ENCODE data around the gene PNPLA3. TPM values are rescaled to one million over a fixed set of nuclear protein-coding genes. Genes with fewer than 3 reads are reported as not detected.
A peak's percentile ranks its signal among the peaks of the same experiment; 100 is the strongest.

Gene PNPLA3
- total RNA-seq, 1 donor from 2014 or later: 18.3 TPM

DNA sequence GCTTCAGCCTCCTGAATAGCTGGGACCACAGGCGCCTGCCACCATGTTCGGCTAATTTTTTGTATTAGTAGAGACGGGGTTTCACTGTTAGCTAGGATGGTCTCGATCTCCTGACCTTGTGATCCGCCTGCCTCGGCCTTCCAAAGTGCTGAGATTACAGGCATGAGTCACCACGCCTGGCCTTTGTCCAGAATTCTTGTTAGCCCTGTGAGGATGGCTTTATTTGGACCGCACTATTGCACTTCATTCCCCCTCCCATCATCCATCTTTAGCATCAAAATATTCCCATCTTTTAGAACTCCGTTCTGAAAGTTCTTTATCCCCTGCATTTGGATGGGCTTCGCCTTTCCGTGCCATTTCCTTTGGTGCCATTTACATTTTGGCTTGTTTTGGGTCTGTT is 34.3 kb downstream of the PNPLA3 start:
- peak overlapping the region; percentile 13 for H3K4me3 Mint-ChIP-seq (ENCODE audit: unreplicated experiment)
- no peaks in the 10 kb centered on the region for H3K36me3 Mint-ChIP-seq (ENCODE audit: low read depth, unreplicated experiment)
- no peak for DNase-seq (ENCODE audit: low spot score)
- H3K9me3 Mint-ChIP-seq (ENCODE audit: unreplicated experiment): no peaks in the 10 kb centered on the region
- H3K27ac Mint-ChIP-seq (ENCODE audit: unreplicated experiment): peak overlapping the region; percentile 42
- TF ChIP-seq, protein P1, sequence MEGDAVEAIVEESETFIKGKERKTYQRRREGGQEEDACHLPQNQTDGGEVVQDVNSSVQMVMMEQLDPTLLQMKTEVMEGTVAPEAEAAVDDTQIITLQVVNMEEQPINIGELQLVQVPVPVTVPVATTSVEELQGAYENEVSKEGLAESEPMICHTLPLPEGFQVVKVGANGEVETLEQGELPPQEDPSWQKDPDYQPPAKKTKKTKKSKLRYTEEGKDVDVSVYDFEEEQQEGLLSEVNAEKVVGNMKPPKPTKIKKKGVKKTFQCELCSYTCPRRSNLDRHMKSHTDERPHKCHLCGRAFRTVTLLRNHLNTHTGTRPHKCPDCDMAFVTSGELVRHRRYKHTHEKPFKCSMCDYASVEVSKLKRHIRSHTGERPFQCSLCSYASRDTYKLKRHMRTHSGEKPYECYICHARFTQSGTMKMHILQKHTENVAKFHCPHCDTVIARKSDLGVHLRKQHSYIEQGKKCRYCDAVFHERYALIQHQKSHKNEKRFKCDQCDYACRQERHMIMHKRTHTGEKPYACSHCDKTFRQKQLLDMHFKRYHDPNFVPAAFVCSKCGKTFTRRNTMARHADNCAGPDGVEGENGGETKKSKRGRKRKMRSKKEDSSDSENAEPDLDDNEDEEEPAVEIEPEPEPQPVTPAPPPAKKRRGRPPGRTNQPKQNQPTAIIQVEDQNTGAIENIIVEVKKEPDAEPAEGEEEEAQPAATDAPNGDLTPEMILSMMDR (IDR thresholded peaks at IDR 0.05; ENCODE audit: unreplicated experiment): no peak
- peaks cover 10% of the 10 kb centered on the region for H3K27me3 Mint-ChIP-seq (ENCODE audit: unreplicated experiment)
- peaks cover 27% of the 10 kb centered on the region for H3K4me1 Mint-ChIP-seq (ENCODE audit: unreplicated experiment)

DNA sequence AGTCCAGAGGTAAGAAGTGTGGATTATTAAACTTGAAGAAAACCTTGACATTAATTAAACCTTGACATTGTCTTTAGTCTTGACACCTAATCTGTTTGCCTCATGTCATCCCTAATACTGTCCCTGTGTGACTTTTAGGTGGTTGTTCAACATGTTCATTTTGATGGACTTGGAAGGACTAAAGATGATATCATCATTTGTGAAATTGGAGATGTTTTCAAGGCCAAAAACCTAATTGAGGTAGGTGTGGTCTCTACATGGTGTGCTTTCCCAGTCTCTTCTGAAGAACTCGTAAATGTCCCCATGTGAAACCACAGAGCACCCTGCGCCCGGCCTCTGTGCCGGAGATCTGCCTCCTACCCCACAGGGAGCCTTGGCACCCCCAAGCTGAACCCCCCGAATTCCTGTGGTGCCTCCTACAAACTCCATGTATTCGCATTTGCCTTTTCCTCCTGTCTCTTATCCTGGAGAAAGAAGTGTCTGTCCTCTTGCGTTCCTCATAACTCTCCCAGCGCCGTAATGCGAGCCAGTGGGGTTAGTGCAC is 40.8 kb downstream of the PNPLA3 start:
- H3K4me3 Mint-ChIP-seq (ENCODE audit: unreplicated experiment): no peak overlapping the region
- H3K9me3 Mint-ChIP-seq (ENCODE audit: unreplicated experiment): no peaks in the 10 kb centered on the region
- H3K27me3 Mint-ChIP-seq (ENCODE audit: unreplicated experiment): no peaks in the 10 kb centered on the region
- H3K4me1 Mint-ChIP-seq (ENCODE audit: unreplicated experiment): peaks cover 5% of the 10 kb centered on the region
- peaks cover 35% of the 10 kb centered on the region for H3K36me3 Mint-ChIP-seq (ENCODE audit: low read depth, unreplicated experiment)
- no peak overlapping the region for H3K27ac Mint-ChIP-seq (ENCODE audit: unreplicated experiment)
- TF ChIP-seq, protein P1 (IDR thresholded peaks at IDR 0.05; ENCODE audit: unreplicated experiment): no peak
- DNase-seq (ENCODE audit: low spot score): no peak

DNA sequence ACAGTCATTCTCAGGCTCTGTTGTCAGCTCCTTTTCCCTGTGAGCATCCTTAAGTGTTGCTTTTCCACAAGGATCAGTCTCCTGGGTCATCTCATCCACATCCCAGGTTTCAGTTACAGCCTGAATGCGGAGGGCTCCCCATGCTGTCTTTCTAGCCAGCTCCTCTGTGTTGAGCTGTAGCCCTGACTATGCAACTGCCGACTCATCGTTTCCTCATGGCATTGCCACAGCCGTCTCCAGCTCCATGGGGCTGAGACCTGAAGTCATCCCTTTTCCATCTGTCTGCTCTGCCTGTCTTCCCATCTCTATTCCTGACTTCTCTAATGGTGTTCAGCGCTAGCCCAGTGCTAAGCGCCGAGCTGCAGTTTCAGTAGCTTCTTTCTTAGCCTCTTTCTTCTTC is 43.5 kb downstream of the PNPLA3 start:
- Mint-ChIP-seq H3K36me3 (ENCODE audit: low read depth, unreplicated experiment) (peaks cover 37% of the 10 kb centered on the region), H3K4me1 (ENCODE audit: unreplicated experiment) (peaks cover 5% of the 10 kb centered on the region), H3K4me3 (ENCODE audit: unreplicated experiment) (no peak overlapping the region), H3K27ac (ENCODE audit: unreplicated experiment) (no peak overlapping the region), H3K27me3 (ENCODE audit: unreplicated experiment) (no peaks in the 10 kb centered on the region), H3K9me3 (ENCODE audit: unreplicated experiment) (no peaks in the 10 kb centered on the region)
- no peak for DNase-seq (ENCODE audit: low spot score)
- TF ChIP-seq, protein P1 (IDR thresholded peaks at IDR 0.05; ENCODE audit: unreplicated experiment): no peak

DNA sequence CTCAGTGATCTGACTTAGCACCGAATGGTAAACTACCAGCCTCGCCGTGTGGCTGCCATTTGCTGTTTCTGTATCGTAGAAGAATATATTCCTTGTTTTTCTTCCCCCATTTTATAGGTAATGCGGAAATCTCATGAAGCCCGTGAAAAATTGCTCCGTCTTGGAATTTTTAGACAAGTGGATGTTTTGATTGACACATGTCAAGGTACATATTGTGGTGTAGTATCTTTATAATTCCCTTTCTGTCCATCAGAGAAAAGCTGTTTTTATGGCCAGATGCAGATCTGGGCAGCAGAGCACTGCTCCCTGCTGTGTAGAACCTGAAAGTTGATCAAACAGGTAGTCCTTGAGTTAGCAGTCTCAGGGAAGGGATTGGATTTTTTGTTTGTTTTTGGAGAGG is 45.0 kb downstream of the PNPLA3 start:
- Mint-ChIP-seq H3K4me3 (ENCODE audit: unreplicated experiment) (no peak overlapping the region), H3K36me3 (ENCODE audit: low read depth, unreplicated experiment) (peaks cover 37% of the 10 kb centered on the region), H3K4me1 (ENCODE audit: unreplicated experiment) (no peaks in the 10 kb centered on the region), H3K27ac (ENCODE audit: unreplicated experiment) (no peak overlapping the region), H3K27me3 (ENCODE audit: unreplicated experiment) (no peaks in the 10 kb centered on the region), H3K9me3 (ENCODE audit: unreplicated experiment) (no peaks in the 10 kb centered on the region)
- TF ChIP-seq, protein P1 (IDR thresholded peaks at IDR 0.05; ENCODE audit: unreplicated experiment): no peak
- no peak for DNase-seq (ENCODE audit: low spot score)

DNA sequence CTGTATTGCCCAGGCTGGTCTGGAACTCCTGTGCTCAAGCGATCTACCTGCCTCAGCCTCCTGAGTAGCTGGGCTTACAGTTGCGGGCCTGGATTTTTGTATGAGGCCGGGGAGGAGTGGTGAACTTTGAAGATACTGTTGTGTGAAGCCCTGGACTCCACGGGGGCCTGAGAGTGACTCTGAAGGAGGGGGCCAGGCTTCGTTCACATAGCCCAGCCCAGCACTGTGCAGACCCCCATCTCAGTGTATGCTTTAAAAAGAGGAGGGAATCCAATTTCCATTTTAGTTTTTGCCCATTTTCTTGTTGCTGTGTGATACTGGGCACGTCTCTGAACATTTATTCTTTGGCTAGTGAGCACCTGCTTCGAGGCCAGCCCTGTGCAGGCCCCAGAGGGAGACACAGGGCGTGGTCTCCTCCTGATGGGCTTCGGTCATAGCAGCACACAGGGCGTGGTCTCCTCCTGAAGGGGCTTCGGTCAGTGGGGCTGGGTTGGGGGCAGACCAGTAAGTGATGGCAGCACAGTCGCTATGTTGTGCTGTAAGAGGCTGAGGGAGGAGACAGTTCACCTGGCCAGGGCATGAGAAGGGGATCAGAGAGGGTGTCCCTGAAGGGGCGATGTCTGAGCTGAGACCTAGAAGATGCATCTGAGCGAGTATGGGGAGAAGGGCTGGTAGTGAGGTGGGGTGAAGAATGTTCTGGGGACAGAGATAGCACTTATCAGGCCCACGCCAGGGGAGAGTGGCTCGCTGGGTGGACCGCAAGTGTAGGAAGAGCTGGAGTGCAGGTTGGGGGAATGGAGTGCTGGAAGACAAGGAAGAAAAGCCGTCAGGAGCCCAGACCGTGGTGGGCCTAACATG is 45.6 kb downstream of the PNPLA3 start:
- H3K9me3 Mint-ChIP-seq (ENCODE audit: unreplicated experiment): no peaks in the 10 kb centered on the region
- no peak overlapping the region for H3K4me3 Mint-ChIP-seq (ENCODE audit: unreplicated experiment)
- H3K27me3 Mint-ChIP-seq (ENCODE audit: unreplicated experiment): no peaks in the 10 kb centered on the region
- DNase-seq (ENCODE audit: low spot score): no peak
- H3K4me1 Mint-ChIP-seq (ENCODE audit: unreplicated experiment): no peaks in the 10 kb centered on the region
- peaks cover 39% of the 10 kb centered on the region for H3K36me3 Mint-ChIP-seq (ENCODE audit: low read depth, unreplicated experiment)
- H3K27ac Mint-ChIP-seq (ENCODE audit: unreplicated experiment): peak overlapping the region; percentile 49
- TF ChIP-seq, protein P1 (IDR thresholded peaks at IDR 0.05; ENCODE audit: unreplicated experiment): no peak
